Nephron (organoid): ENCODE measurements around the gene APBB1IP.
"Not testable (repeated sequence)": the region's sequence is repeated elsewhere in the genome, so short reads cannot be mapped to it uniquely, and the experiment has no call there.

Experiments
- H3K27ac Mint-ChIP-seq, 3 experiments: 2 replicates each; pipeline ENCODE4 v1.8.0; 2020; ENCODE audit warnings: mixed read lengths in 3 of 3, mild to moderate bottlenecking in 2 of 3, moderate library complexity in 1 of 3
- H3K27me3 Mint-ChIP-seq: 2 replicates; pipeline ENCODE4 v1.8.0; 2021; ENCODE audit warnings: low read depth, mild to moderate bottlenecking, moderate library complexity, mixed read lengths
- H3K36me3 Mint-ChIP-seq: 2 replicates; pipeline ENCODE4 v1.8.0; 2020; ENCODE audit warnings: low read depth, mixed read lengths
- H3K4me1 Mint-ChIP-seq: 2 replicates; pipeline ENCODE4 v1.8.0; 2020; ENCODE audit warnings: mixed read lengths
- H3K4me3 Mint-ChIP-seq, 3 experiments: 2 replicates each; pipeline ENCODE4 v1.8.0; 2020; ENCODE audit warnings: mild to moderate bottlenecking in 3 of 3, mixed read lengths in 3 of 3, moderate library complexity in 2 of 3
- H3K9me3 Mint-ChIP-seq: 2 replicates; pipeline ENCODE4 v1.8.0; 2020; ENCODE audit warnings: mixed read lengths
- TF ChIP-seq, protein P1 (sequence below), 3 experiments: fragments of 200-600 bp; sonication (generic); IDR thresholded peaks; one replicate each; pipeline ENCODE4 v1.5.0; 2021; ENCODE audit warnings: antibody characterized with exemption in 3 of 3; ENCODE audit not compliant: unreplicated experiment in 3 of 3

APBB1IP gene

DNA sequence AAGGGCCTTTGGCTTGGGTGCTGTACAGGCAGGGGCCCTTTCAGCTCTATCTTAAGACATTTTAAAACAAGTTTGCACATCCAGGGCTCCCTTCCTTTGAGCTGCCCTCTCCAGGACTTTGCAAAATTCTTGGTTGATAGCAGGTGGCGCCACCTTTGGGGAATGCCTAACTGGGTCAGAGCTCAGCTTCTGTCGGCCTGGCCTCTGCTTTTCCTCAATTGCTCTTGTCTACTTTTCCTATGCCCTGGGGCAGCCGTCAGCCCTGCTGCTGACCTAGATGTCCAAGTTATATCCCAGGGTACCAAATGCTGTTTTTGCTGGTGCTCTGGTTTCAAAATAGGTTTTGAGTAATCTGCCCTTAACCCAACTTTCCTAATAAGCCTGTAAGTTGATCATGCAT lies 65.8 kb downstream of the APBB1IP start:
- Mint-ChIP-seq H3K4me3 (no peak overlapping the region), H3K27me3 (no peaks in the 10 kb centered on the region), H3K4me1 (no peaks in the 10 kb centered on the region), H3K9me3 (peaks cover 2% of the 10 kb centered on the region), H3K36me3 (no peaks in the 10 kb centered on the region), H3K27ac (no peak overlapping the region)
- TF ChIP-seq, protein P1, sequence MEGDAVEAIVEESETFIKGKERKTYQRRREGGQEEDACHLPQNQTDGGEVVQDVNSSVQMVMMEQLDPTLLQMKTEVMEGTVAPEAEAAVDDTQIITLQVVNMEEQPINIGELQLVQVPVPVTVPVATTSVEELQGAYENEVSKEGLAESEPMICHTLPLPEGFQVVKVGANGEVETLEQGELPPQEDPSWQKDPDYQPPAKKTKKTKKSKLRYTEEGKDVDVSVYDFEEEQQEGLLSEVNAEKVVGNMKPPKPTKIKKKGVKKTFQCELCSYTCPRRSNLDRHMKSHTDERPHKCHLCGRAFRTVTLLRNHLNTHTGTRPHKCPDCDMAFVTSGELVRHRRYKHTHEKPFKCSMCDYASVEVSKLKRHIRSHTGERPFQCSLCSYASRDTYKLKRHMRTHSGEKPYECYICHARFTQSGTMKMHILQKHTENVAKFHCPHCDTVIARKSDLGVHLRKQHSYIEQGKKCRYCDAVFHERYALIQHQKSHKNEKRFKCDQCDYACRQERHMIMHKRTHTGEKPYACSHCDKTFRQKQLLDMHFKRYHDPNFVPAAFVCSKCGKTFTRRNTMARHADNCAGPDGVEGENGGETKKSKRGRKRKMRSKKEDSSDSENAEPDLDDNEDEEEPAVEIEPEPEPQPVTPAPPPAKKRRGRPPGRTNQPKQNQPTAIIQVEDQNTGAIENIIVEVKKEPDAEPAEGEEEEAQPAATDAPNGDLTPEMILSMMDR (IDR thresholded peaks at IDR 0.05; ENCODE audit: unreplicated experiment in 3 of 3) = no peak

DNA sequence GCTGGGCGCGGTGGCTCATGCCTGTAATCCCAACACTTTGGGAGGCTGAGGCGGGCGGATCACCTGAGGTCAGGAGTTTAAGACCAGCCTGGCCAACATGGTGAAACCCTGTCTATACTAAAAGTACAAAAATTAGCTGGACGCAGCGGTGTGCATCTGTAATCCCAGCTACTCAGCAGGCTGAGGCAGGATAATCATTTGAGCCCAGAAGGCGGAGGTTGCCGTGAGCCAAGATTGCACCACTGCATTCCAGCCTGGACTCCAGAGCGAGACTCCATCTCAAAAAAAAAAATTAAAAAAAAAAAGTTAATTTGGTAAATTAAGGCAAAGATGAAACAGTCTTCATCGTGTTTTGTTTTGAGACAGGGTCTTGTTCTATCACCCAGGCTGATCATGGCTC lies 66.3 kb downstream of the APBB1IP start:
- H3K27me3 Mint-ChIP-seq, H3K9me3 Mint-ChIP-seq, H3K36me3 Mint-ChIP-seq, H3K4me3 Mint-ChIP-seq, H3K27ac Mint-ChIP-seq, H3K4me1 Mint-ChIP-seq: not testable (repeated sequence)

DNA sequence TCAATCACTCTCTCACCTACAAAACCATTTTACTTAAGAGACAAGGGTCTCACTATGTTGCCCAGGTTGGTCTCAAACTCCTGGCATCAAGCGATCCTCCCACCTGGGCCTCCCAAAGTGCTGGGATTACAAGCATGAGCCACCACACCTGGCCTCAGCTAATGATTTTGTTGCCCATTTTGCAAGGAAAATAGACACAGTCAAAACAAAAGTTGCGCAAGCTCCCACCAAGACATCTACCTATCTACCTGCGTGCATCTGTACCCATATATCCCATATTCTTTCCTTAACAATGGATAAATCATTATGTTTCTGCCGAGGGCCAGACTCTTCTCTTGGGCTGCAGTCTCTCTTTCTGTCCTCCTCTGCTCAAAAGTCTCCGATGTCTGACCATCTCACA lies 67.3 kb downstream of the APBB1IP start:
- Mint-ChIP-seq H3K36me3 (no peaks in the 10 kb centered on the region), H3K27ac (no peak overlapping the region), H3K9me3 (peaks cover 2% of the 10 kb centered on the region), H3K4me1 (no peaks in the 10 kb centered on the region), H3K4me3 (no peak overlapping the region), H3K27me3 (no peaks in the 10 kb centered on the region)
- TF ChIP-seq, protein P1 (IDR thresholded peaks at IDR 0.05; ENCODE audit: unreplicated experiment in 3 of 3) = no peak

- no peak overlapping the region for H3K27ac Mint-ChIP-seq
- no peaks in the 10 kb centered on the region for H3K4me1 Mint-ChIP-seq
- no peak overlapping the region for H3K4me3 Mint-ChIP-seq
- no peaks in the 10 kb centered on the region for H3K36me3 Mint-ChIP-seq
- TF ChIP-seq, protein P1 (IDR thresholded peaks at IDR 0.05; ENCODE audit: unreplicated experiment in 3 of 3) = no peak
- peaks cover 6% of the 10 kb centered on the region for H3K9me3 Mint-ChIP-seq
- peaks cover 3% of the 10 kb centered on the region for H3K27me3 Mint-ChIP-seq
These were observed 68.6 kb downstream of the APBB1IP start for GRCh38 chr10:26506736-26507135.

GRCh38 chr10:26507441-26507840 lies 69.3 kb downstream of the APBB1IP start:
- Mint-ChIP-seq H3K4me3 (no peak overlapping the region), H3K36me3 (no peaks in the 10 kb centered on the region), H3K27me3 (peaks cover 3% of the 10 kb centered on the region), H3K27ac (no peak overlapping the region), H3K9me3 (peaks cover 6% of the 10 kb centered on the region), H3K4me1 (no peaks in the 10 kb centered on the region)
- TF ChIP-seq, protein P1 (IDR thresholded peaks at IDR 0.05; ENCODE audit: unreplicated experiment in 3 of 3) = no peak

- Mint-ChIP-seq H3K4me1 (no peaks in the 10 kb centered on the region), H3K27me3 (peaks cover 3% of the 10 kb centered on the region), H3K4me3 (no peak overlapping the region), H3K36me3 (no peaks in the 10 kb centered on the region), H3K27ac (no peak overlapping the region), H3K9me3 (peaks cover 6% of the 10 kb centered on the region)
- TF ChIP-seq, protein P1 (IDR thresholded peaks at IDR 0.05; ENCODE audit: unreplicated experiment in 3 of 3) = no peak
These were observed 69.9 kb downstream of the APBB1IP start for GRCh38 chr10:26508016-26508415.
